NB4 (cell line): ENCODE results near the gene EXD1.

Experiments used
- MAX ChIP-seq: IDR thresholded peaks from 2 replicates; pipeline ENCODE4 v1.6.1; 2011; ENCODE audit warnings: low read depth, low read length
- MYC ChIP-seq: IDR thresholded peaks from 2 replicates; pipeline ENCODE4 v1.6.1; 2011; ENCODE audit warnings: low read depth, low read length
- POLR2A ChIP-seq: IDR thresholded peaks from 2 replicates; pipeline ENCODE4 v1.6.1; 2011; ENCODE audit warnings: mild to moderate bottlenecking; ENCODE audit not compliant: insufficient read length; ENCODE audit errors: extremely low read depth
- TF ChIP-seq, protein P1 (sequence below): IDR thresholded peaks from one replicate; pipeline ENCODE4 v1.5.1; 2012; ENCODE audit warnings: low read depth, low read length

DNA sequence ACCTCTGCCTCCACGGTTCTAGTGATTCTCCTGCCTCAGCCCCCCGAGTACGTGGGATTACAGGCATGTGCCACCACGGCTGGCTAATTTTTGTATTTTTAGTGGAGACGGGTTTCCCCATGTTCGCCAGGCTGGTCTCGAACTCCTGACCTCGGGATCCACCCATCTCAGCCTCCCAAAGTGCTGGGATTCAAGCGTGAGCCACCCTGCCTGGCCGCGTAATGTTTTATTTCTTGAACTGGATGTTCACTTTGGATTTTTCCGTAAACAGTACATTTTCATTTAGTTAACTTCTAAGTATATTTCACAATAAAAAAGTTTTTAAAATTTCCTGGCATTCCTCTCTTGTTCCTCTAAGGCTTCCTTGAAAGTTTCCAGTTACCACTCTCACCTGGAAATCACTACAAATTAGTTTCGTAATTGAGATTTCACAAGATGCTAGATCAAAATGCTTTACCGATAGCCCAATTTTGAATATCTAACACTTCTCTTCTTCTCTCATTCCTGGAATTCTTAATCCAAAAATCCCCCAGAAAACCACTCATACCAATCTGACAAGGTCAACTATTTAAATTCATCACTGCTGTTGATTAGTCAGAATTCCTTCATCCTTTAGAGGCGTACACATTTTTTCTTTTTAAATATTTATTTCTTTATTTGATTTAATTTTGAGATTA is 69.8 kb downstream of the EXD1 start:
- TF ChIP-seq, protein P1, sequence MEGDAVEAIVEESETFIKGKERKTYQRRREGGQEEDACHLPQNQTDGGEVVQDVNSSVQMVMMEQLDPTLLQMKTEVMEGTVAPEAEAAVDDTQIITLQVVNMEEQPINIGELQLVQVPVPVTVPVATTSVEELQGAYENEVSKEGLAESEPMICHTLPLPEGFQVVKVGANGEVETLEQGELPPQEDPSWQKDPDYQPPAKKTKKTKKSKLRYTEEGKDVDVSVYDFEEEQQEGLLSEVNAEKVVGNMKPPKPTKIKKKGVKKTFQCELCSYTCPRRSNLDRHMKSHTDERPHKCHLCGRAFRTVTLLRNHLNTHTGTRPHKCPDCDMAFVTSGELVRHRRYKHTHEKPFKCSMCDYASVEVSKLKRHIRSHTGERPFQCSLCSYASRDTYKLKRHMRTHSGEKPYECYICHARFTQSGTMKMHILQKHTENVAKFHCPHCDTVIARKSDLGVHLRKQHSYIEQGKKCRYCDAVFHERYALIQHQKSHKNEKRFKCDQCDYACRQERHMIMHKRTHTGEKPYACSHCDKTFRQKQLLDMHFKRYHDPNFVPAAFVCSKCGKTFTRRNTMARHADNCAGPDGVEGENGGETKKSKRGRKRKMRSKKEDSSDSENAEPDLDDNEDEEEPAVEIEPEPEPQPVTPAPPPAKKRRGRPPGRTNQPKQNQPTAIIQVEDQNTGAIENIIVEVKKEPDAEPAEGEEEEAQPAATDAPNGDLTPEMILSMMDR, result no peak
- TF ChIP-seq MAX, result no peak
- TF ChIP-seq POLR2A, result no peak
- TF ChIP-seq MYC, result no peak
